Epithelial cell of prostate (primary cell): Measurements from ENCODE around the gene GLRX5.

Source experiments
- DNase-seq: peaks from one replicate; pipeline ENCODE4 v3.0.0-alpha.2; 2011; ENCODE audit warnings: low read depth, low spot score
- H3K27ac ChIP-seq: fragments of 450-650 bp; 2 replicates; pipeline ENCODE4 v1.5.1; 2017; ENCODE audit warnings: mild to moderate bottlenecking

GLRX5 gene

GRCh38 chr14:95534299-95535225 lies at the start of gene GLRX5:
Gene GLRX5 (plus strand): TSS chr14:95535050. CDS start chr14:95535090, 40 bp downstream.
- DNase-seq: peak; percentile 100
- H3K27ac ChIP-seq: peak within 1 kb of the TSS; percentile 86

- no peak overlapping the region for H3K27ac ChIP-seq
- DNase-seq: no peak
Measured at GRCh38 chr14:95485222-95485819, 49.5 kb upstream of the GLRX5 start.

- no peak overlapping the region for H3K27ac ChIP-seq
- no peak for DNase-seq
Measured at GRCh38 chr14:95486875-95487668, 47.8 kb upstream of the GLRX5 start.

GRCh38 chr14:95487669-95488084 lies 47.2 kb upstream of the GLRX5 start:
- H3K27ac ChIP-seq: no peak overlapping the region
- no peak for DNase-seq

GRCh38 chr14:95488376-95489213 lies 46.3 kb upstream of the GLRX5 start:
- H3K27ac ChIP-seq: no peak overlapping the region

GRCh38 chr14:95489214-95490137 lies 45.4 kb upstream of the GLRX5 start:
- H3K27ac ChIP-seq: no peak overlapping the region
- DNase-seq: no peak

More at GRCh38 chr14:95488376-95489213, 46.3 kb upstream of the GLRX5 start:
- DNase-seq: no peak

DNA sequence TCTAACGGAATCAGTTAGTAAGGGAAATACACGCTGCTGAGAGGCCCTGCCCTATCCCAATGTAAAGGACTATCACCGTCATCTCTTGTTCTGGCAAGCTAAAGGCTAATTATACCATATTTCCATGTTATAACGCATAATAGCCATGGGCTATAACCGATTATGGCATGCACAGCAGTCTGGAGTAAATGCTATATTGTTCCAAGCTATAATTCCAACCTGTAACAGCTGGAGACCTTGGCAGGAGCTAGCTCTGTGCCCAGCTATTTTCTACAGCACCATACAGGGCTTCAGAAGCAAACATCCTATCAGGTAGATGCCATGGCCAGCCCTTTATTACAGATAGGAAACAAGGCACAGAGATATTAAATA lies 44.7 kb upstream of the GLRX5 start:
- DNase-seq: no peak
- H3K27ac ChIP-seq: no peak overlapping the region

DNA sequence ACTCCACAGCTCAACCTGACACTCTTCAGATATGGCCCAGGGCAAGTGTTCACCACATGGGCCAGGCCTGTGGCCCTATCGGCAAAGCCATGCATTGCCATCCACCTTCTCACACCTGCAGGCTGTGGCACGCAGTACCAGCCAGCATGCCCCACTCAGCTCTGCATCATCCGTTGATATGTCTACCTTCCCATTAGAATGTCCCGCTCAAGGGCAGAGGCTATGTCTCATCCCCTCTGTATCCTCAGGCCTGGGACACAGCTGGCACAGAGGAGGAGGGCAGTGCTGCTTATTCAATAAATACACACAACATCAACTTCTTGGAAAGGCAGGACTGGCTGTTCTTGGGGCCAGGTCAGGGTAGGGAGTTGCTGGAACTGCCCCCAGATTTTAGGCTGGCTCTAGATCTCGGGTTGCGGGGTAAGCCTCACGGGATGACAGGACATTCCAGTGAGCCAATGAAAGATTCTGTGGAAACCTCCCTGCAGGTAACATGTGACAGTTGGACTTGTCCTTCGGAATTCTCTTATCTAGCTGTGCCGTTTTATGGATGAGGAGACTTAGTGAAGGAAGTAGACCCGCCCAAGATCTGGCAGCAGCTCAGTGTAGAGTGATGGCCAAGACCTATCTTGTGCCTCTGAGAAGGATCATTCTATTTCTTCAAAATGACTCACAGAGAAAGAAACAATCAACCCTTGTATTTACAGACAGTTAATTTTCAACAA lies 44.0 kb upstream of the GLRX5 start:
- peak overlapping the region; percentile 43 for H3K27ac ChIP-seq
- DNase-seq: peak; percentile 16

DNA sequence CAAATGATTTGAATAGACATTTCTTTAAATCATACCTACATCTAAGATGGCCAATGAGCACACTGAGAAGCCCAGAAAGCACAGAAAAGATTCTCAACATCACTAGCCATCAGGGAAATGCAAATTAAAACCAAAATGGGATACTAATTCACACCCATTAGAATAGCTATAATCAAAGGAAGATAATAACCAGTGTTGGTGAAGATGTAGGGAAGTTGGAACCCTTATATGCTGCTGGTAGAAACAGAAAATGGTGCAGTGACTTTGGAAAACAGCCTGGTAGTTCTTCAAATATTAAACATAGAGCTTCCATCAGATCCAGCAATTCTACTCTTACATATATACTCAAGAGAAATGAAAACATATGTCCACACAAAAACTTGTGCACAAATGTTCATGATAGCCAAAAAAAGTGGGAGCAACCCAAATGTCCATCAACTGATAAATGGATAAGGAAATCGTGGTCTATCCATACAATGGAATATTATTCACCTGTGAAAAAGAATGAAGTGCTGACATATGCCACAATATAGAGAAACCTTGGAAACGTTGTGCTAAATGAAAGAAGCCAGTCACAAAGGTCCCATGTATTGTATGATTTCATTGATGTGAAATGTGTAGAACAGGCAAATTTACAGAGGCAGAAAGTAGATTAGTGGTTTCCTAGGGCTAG lies 42.8 kb upstream of the GLRX5 start:
- DNase-seq: no peak
- H3K27ac ChIP-seq: no peak overlapping the region

DNA sequence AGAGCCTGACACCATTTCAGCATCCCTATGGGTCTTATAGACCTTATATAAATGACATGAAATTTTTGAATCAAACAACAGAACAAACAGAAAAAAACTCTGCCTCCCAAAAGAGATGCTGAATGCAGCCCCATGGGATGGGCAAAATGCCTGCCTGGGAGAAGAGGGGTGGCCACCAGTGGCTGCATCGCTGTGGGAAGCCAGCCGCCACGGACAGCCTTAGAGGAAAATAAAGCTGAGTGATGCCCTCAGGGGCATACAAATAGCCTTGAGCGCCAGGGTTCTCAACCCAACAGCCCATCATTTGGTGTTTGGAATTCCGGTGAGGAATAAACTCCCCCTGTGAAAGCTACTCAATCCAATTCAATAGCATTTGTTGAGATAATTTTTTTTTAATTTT lies 41.3 kb upstream of the GLRX5 start:
- DNase-seq: no peak
- H3K27ac ChIP-seq: no peak overlapping the region

- no peak overlapping the region for H3K27ac ChIP-seq
- no peak for DNase-seq
Measured at GRCh38 chr14:95493976-95494375, 40.9 kb upstream of the GLRX5 start.

- no peak for DNase-seq
- H3K27ac ChIP-seq: no peak overlapping the region
Measured at GRCh38 chr14:95494456-95494855, 40.4 kb upstream of the GLRX5 start.

GRCh38 chr14:95495076-95495475 lies 39.8 kb upstream of the GLRX5 start:
- no peak for DNase-seq
- peak overlapping the region; percentile 31 for H3K27ac ChIP-seq

GRCh38 chr14:95495538-95496025 lies 39.3 kb upstream of the GLRX5 start:
- H3K27ac ChIP-seq: peak overlapping the region; percentile 31
- peak; percentile 36 for DNase-seq

GRCh38 chr14:95496111-95496681 lies 38.7 kb upstream of the GLRX5 start:
- peak overlapping the region; percentile 31 for H3K27ac ChIP-seq
- no peak for DNase-seq

DNA sequence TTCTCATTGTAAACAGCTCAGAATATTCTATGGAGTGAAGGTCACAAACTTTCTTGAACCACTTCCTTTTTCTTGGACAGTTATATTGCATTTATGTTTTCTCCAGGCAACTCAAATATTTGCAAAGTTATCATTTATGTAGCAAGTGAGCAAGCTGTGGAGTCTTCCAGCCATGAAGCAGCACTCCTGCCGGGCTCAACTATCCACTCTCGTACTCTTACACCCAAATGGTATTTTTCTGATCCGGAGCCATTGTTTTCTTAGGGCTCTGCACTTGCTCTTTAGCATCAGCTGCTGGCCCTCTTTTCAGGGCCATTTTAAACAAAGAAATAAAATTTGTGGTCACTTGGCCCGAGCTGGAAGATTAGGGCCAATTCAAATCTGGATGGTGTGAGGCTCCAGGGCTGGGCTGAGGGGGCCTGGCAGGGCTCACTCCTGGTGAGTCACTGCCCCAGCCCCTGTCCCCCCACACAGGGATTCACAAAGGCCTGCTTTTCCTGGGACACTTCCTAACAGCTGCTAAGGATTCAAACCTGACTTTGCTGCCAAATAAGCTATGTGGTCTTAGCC lies 38.1 kb upstream of the GLRX5 start:
- DNase-seq: no peak
- no peak overlapping the region for H3K27ac ChIP-seq

DNA sequence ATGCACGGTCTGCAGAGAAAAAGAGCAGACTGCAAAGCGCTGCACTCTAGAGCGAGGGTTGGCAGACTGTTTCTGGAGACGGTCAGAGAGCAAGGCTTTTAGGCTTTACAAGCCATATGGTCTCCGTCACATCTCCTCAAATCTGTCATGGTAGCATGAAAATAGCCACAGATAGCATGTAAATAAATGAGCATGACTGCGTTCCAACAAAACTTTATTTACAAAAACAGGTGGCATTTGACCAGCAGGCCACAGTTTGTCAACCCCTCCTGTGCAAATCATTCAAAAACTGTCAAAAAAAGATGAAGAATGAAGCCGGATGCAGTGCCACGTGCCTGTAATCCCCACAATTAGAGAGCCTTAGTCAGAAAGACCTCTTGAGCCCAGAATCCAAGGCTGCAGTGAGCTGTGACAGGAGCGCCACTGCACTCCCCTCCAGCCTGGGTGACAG lies 37.3 kb upstream of the GLRX5 start:
- DNase-seq: no peak
- no peak overlapping the region for H3K27ac ChIP-seq
